Endothelial cell of umbilical vein (primary cell): ENCODE results near the gene BSDC1. TPM values are rescaled to one million over a fixed set of nuclear protein-coding genes. Genes with fewer than 3 reads are reported as not detected.

Experiments
- BruUV-seq: library from RNA; stranded (reverse); fragments of 400-500 nt; replicated peaks from 2 replicates; lab custom pipeline; 2021; lab: Mats Ljungman, UMichigan
- CTCF ChIA-PET: fragments of 300-600, 350-600 bp; sonication (Branson Sonifier 250); formaldehyde crosslinking; loops from one replicate; lab custom pipeline; 2021; ENCODE audit warnings: antibody characterized with exemption, inconsistent platforms; lab: Charles Lee
- POLR2A ChIA-PET: fragments of 300-600, 350-600 bp; sonication (Branson Sonifier 250); formaldehyde crosslinking; loops from one replicate; lab custom pipeline; 2021; ENCODE audit warnings: antibody characterized with exemption, inconsistent platforms; lab: Charles Lee
- DNase-seq: peaks from one replicate; pipeline ENCODE4 v3.0.0-alpha.2; 2011; ENCODE audit warnings: low read depth, low spot score
- FAIRE-seq: peaks from 2 replicates; lab custom pipeline; 2011; peaks lifted over from hg19 to GRCh38; lab: Jason Lieb, UNC
- H2AFZ ChIP-seq: 2 replicates; pipeline ENCODE4 v1.6.0; 2012; ENCODE audit warnings: low read depth, low read length, control low read depth, inconsistent platforms
- H3K27ac ChIP-seq: 2 replicates; pipeline ENCODE4 v1.5.1; 2011; ENCODE audit warnings: low read depth, mild to moderate bottlenecking, control low read depth, low read length, moderate library complexity; ENCODE audit not compliant: insufficient read depth
- H3K27me3 ChIP-seq, 2 experiments: 2 replicates each; pipeline versions ENCODE4 v1.6.0 to v1.6.1; 2011; ENCODE audit warnings: low read length in 2 of 2, mixed read lengths in 1 of 2; ENCODE audit not compliant: control insufficient read depth in 2 of 2, insufficient read depth in 2 of 2
- H3K36me3 ChIP-seq, 2 experiments: 2 replicates in 1 of 2; 3 replicates in 1 of 2; pipeline ENCODE4 v1.5.1; 2011; ENCODE audit warnings: low read length in 2 of 2, mild to moderate bottlenecking in 1 of 2, moderate library complexity in 1 of 2; ENCODE audit not compliant: control insufficient read depth in 2 of 2, insufficient read depth in 2 of 2; ENCODE audit errors: extremely low read depth in 1 of 2
- H3K4me1 ChIP-seq: 3 replicates; pipeline ENCODE4 v1.5.1; 2011; ENCODE audit warnings: mild to moderate bottlenecking, low read length; ENCODE audit not compliant: control insufficient read depth, insufficient read depth; ENCODE audit errors: extremely low read depth
- H3K4me2 ChIP-seq: 2 replicates; pipeline ENCODE4 v1.6.1; 2011; ENCODE audit warnings: low read length, control low read depth, mixed read lengths; ENCODE audit not compliant: insufficient read depth
- H3K4me3 ChIP-seq, 3 experiments: fragments of 200-600 bp in 1 of 3; sonication (generic), shearing (Covaris generic) in 1 of 3; replicated peaks in 1 of 3; 2 replicates each; pipeline ENCODE4 v1.5.1; 2011 to 2016; ENCODE audit warnings: control low read depth in 3 of 3, low read length in 3 of 3, mild to moderate bottlenecking in 2 of 3, inconsistent platforms in 1 of 3, low read depth in 1 of 3, moderate library complexity in 1 of 3; ENCODE audit not compliant: insufficient read depth in 1 of 3
- H3K79me2 ChIP-seq: 2 replicates; pipeline ENCODE4 v1.6.0; 2012; ENCODE audit warnings: low read length, inconsistent platforms; ENCODE audit not compliant: control insufficient read depth, insufficient read depth
- H3K9ac ChIP-seq: replicated peaks from 2 replicates; pipeline ENCODE3; 2011; ENCODE audit warnings: low read length, control low read depth; ENCODE audit not compliant: insufficient read depth; ENCODE audit errors: extremely low read depth
- H3K9me1 ChIP-seq: replicated peaks from 3 replicates; pipeline ENCODE4 v1.6.0; 2011; ENCODE audit warnings: mild to moderate bottlenecking, low read length; ENCODE audit not compliant: control insufficient read depth, insufficient read depth; ENCODE audit errors: extremely low read depth
- H3K9me3 ChIP-seq: replicated peaks from 2 replicates; pipeline ENCODE4 v1.5.1; 2012; ENCODE audit warnings: low read length, inconsistent platforms; ENCODE audit not compliant: control insufficient read depth, insufficient read depth
- H4K20me1 ChIP-seq: replicated peaks from 2 replicates; pipeline ENCODE3; 2011; ENCODE audit warnings: mild to moderate bottlenecking, low read length; ENCODE audit not compliant: control insufficient read depth, insufficient read depth; ENCODE audit errors: extremely low read depth
- CTCF ChIP-seq, 2 donors: IDR thresholded peaks; 1 replicate in 1 of 2; 2 replicates in 1 of 2; pipeline ENCODE4 v1.5.1; 2011; ENCODE audit warnings: low read length in 2 of 2, mild to moderate bottlenecking in 2 of 2, moderate library complexity in 2 of 2, control low read depth in 1 of 2, inconsistent platforms in 1 of 2, low read depth in 1 of 2; ENCODE audit not compliant: insufficient read depth in 1 of 2; ENCODE audit errors: extremely low read depth in 1 of 2
- EZH2 ChIP-seq: IDR thresholded peaks from 2 replicates; pipeline ENCODE4 v1.6.1; 2012; ENCODE audit warnings: borderline replicate concordance, low read depth, mild to moderate bottlenecking, moderate library complexity, low read length, inconsistent platforms; ENCODE audit not compliant: severe bottlenecking
- FOS ChIP-seq: IDR thresholded peaks from 2 replicates; pipeline ENCODE4 v1.6.1; 2011; ENCODE audit warnings: mild to moderate bottlenecking, low read length, moderate library complexity, borderline replicate concordance; ENCODE audit not compliant: insufficient read depth
- GATA2 ChIP-seq: IDR thresholded peaks from 2 replicates; pipeline ENCODE4 v1.7.0; 2011; ENCODE audit warnings: low read depth, mild to moderate bottlenecking, moderate library complexity, mixed read lengths, low read length; ENCODE audit not compliant: insufficient read length, insufficient read depth
- JUN ChIP-seq: IDR thresholded peaks from 2 replicates; pipeline ENCODE4 v1.6.1; 2011; ENCODE audit warnings: borderline replicate concordance, low read depth; ENCODE audit not compliant: insufficient read length, insufficient read depth
- MYC ChIP-seq: IDR thresholded peaks from one replicate; pipeline ENCODE4 v1.6.1; 2011; ENCODE audit warnings: mild to moderate bottlenecking, low read depth, low read length
- POLR2A ChIP-seq: IDR thresholded peaks from 2 replicates; pipeline ENCODE4 v1.6.1; 2012; ENCODE audit warnings: low read depth, mild to moderate bottlenecking, control low read depth, low read length
- POLR2AphosphoS5 ChIP-seq: IDR thresholded peaks from 2 replicates; pipeline ENCODE4 v1.6.1; 2012; ENCODE audit warnings: low read depth, mild to moderate bottlenecking, control low read depth, low read length, moderate library complexity; ENCODE audit not compliant: insufficient read depth
- dilution Hi-C: fragments of 300-500 bp; cut with MboI; formaldehyde crosslinking; loops from one replicate; pipeline ENCODE4 v1.15.0; 2019; ENCODE audit warnings: low sequenced_read_pairs; ENCODE audit not compliant: extremely low pct_ligation_motif_present
- intact Hi-C: fragments of 100-400 bp; cut with micrococcal nuclease; formaldehyde crosslinking; loops from one replicate; pipeline ENCODE4 v1.10.0; 2022
- polyA plus RNA-seq, 4 experiments: library from polyadenylated mRNA; depleted of rRNA in 3 of 4; stranded (reverse) in 3 of 4; unstranded in 1 of 4; fragments of >200 nt; gene quantifications; 2 replicates each; pipeline versions ENCODE4 v1.2.1 to v1.2.3, GENCODE V29; 2011 to 2012; ENCODE audit warnings: missing spikeins in 1 of 4
- total RNA-seq: library from RNA; stranded (reverse); gene quantifications from 2 replicates; pipeline ENCODE4 v1.2.3, GENCODE V29; 2021
- TF ChIP-seq, protein P1 (sequence below): IDR thresholded peaks from 2 replicates; pipeline ENCODE4 v1.6.1; 2011; ENCODE audit not compliant: insufficient read depth, insufficient read length

BSDC1 gene
- total and polyA plus RNA-seq, 2 donors (not counting 3 experiments of a cell fraction or from before 2014, with no cell fraction given): 44.3 to 64.6 TPM

GRCh38 chr1:32406629-32407111 is 12.4 kb upstream of the BSDC1 start:
- Histone ChIP-seq H2AFZ (no peak overlapping the region), H3K9ac (no peak overlapping the region), H3K4me1 (no peaks in the 10 kb centered on the region), H4K20me1 (no peaks in the 10 kb centered on the region), H3K79me2 (no peaks in the 10 kb centered on the region), H3K4me2 (no peak overlapping the region), H3K4me3 (no peak overlapping the region), H3K9me3 (no peaks in the 10 kb centered on the region), H3K27ac (no peak overlapping the region), H3K36me3 (no peaks in the 10 kb centered on the region), H3K27me3 (peaks cover 2 to 4% of the 10 kb centered on the region in 2 experiments), H3K9me1 (no peaks in the 10 kb centered on the region)
- intact Hi-C loops (no loop called here), dilution Hi-C loops (no loop called here)
- no TSS peak for BruUV-seq
- no peak for TF ChIP-seq MYC
- TF ChIP-seq, protein P1, sequence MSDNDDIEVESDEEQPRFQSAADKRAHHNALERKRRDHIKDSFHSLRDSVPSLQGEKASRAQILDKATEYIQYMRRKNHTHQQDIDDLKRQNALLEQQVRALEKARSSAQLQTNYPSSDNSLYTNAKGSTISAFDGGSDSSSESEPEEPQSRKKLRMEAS: no peak
- TF ChIP-seq JUN: no peak
- no peak for TF ChIP-seq EZH2
- no peak for TF ChIP-seq GATA2
- TF ChIP-seq POLR2A: no peak
- no peak for TF ChIP-seq FOS
- TF ChIP-seq CTCF (IDR thresholded peaks at IDR 0.05; ENCODE audit: extremely low read depth in 1 of 2, insufficient read depth in 1 of 2, low read depth in 1 of 2, low read length in 2 of 2): no peak
- TF ChIP-seq POLR2AphosphoS5: no peak
- FAIRE-seq: no peak
- ChIA-PET POLR2A (no interaction called here), CTCF (interaction anchor here (0.8 to 7.0 kb wide), 3 partner anchors 8 to 14 kb away, joined by 3 to 64 read pairs (median 3); partner anchors contain the start of gene BSDC1)
- no peak for DNase-seq
